Liver (tissue), 3 donors: Measurements from ENCODE around the gene OSER1.

Source experiments
- EGR1 ChIP-seq, 2 donors: IDR thresholded peaks; 2 replicates each; pipeline ENCODE4 v1.6.1; 2016 to 2018; ENCODE audit warnings: antibody characterized with exemption in 2 of 2, low read depth in 2 of 2
- FOXA1 ChIP-seq: IDR thresholded peaks from 2 replicates; pipeline ENCODE4 v1.6.1; 2016; ENCODE audit warnings: antibody characterized with exemption
- YY1 ChIP-seq: IDR thresholded peaks from 2 replicates; pipeline ENCODE4 v1.6.1; 2016; ENCODE audit warnings: antibody characterized with exemption, mild to moderate bottlenecking
- TF ChIP-seq, protein P1 (sequence below): fragments of 150-350 bp; IDR thresholded peaks from 2 replicates; pipeline ENCODE4 v1.5.1; 2017; ENCODE audit warnings: improper control_type of control experiment, low read depth, low read length; ENCODE audit not compliant: missing input control
- TF ChIP-seq, protein P2 (sequence below): IDR thresholded peaks from 2 replicates; pipeline ENCODE4 v1.6.1; 2016; ENCODE audit warnings: antibody characterized with exemption, mild to moderate bottlenecking
- donor health status: healthy.
- donor health status: healthy.

DNA sequence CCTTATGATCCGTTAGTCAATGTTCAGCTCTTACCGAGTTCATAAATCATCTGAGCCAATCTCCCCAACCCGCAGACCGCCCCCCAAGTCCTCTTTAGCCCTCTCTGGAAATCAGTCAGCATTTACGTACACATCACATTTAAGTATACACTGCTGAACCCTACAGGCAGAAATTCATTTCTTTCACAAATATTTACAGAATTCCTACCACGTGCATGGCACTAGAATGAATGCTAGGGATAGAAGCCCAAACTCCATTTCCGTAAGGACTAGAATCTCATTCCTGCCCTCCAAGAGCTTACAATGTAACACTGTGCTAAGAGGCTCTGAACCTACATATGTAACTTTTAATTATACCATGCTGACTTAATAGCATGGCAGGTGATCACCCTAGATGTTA lies 1.8 kb downstream of the OSER1 start:
- no peak for TF ChIP-seq YY1
- TF ChIP-seq, protein P1, sequence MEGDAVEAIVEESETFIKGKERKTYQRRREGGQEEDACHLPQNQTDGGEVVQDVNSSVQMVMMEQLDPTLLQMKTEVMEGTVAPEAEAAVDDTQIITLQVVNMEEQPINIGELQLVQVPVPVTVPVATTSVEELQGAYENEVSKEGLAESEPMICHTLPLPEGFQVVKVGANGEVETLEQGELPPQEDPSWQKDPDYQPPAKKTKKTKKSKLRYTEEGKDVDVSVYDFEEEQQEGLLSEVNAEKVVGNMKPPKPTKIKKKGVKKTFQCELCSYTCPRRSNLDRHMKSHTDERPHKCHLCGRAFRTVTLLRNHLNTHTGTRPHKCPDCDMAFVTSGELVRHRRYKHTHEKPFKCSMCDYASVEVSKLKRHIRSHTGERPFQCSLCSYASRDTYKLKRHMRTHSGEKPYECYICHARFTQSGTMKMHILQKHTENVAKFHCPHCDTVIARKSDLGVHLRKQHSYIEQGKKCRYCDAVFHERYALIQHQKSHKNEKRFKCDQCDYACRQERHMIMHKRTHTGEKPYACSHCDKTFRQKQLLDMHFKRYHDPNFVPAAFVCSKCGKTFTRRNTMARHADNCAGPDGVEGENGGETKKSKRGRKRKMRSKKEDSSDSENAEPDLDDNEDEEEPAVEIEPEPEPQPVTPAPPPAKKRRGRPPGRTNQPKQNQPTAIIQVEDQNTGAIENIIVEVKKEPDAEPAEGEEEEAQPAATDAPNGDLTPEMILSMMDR: no peak
- TF ChIP-seq EGR1 (IDR thresholded peaks at IDR 0.05; ENCODE audit: low read depth in 2 of 2): no peak
- TF ChIP-seq, protein P2, sequence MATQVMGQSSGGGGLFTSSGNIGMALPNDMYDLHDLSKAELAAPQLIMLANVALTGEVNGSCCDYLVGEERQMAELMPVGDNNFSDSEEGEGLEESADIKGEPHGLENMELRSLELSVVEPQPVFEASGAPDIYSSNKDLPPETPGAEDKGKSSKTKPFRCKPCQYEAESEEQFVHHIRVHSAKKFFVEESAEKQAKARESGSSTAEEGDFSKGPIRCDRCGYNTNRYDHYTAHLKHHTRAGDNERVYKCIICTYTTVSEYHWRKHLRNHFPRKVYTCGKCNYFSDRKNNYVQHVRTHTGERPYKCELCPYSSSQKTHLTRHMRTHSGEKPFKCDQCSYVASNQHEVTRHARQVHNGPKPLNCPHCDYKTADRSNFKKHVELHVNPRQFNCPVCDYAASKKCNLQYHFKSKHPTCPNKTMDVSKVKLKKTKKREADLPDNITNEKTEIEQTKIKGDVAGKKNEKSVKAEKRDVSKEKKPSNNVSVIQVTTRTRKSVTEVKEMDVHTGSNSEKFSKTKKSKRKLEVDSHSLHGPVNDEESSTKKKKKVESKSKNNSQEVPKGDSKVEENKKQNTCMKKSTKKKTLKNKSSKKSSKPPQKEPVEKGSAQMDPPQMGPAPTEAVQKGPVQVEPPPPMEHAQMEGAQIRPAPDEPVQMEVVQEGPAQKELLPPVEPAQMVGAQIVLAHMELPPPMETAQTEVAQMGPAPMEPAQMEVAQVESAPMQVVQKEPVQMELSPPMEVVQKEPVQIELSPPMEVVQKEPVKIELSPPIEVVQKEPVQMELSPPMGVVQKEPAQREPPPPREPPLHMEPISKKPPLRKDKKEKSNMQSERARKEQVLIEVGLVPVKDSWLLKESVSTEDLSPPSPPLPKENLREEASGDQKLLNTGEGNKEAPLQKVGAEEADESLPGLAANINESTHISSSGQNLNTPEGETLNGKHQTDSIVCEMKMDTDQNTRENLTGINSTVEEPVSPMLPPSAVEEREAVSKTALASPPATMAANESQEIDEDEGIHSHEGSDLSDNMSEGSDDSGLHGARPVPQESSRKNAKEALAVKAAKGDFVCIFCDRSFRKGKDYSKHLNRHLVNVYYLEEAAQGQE: no peak
- TF ChIP-seq FOXA1: no peak
